Measurements from ENCODE around the gene DCLK2.

The DCLK2 gene

DNA sequence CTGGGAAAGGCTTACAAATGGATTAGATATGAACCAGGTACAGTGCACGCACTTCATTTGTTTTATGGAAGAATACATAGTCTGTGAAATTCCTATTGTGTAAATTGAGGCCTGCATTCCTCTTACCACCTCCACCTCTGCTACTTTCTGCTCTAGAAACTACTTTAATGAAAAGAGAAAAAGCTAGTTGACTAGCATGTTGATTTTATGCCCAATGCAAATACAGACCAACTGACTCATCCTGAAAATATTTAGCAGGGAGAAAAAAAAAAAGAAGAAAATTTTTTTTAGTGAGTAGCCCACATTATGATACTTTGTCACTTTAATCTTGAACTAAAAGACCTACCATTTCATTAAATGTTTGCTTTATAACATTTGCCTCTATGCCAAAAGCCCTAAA lies 41.2 kb downstream of the DCLK2 start:
- no peak for DNase-seq (ENCODE audit: low spot score)

DNA sequence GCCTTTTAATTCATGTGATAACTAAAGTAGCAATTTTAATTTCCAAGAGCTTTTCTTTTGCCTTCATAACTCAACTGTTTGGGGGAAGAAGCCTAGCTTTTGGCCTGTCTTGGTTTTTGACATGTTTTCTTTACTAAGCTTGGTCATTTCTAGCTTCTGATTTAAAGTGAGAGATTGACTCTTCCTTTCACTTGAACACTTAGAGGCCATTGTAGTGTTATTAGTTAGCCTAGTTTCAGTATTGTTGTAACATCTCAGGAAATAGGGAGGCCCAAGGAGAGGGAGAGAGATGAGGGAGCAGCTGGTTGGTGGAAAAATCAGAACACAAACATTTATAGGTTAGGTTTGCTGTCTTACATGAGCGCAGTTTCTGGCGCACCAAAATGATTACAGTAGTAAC lies 44.8 kb downstream of the DCLK2 start:
- DNase-seq (ENCODE audit: low spot score) = no peak

GRCh38 chr4:150123796-150124677 lies 45.8 kb downstream of the DCLK2 start:
- DNase-seq (ENCODE audit: low spot score) = no peak

GRCh38 chr4:150126201-150126863 lies 48.1 kb downstream of the DCLK2 start:
- no peak for DNase-seq (ENCODE audit: low spot score)

DNA sequence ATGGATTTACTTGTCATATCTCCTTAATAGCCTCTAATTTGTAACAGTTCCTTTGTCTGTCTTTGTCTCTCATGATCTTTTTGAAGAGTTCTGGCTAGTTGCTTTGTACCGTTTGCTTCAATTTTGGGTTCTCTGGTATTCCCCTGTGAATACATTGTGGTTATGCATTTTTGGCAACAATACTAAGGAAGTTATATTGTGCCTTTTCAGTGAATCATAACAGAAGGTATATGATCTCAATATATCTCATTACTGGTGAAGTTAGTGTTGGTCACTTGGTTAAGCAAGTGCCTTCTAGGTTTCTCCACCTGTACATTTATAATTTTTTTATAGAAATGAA lies 48.6 kb downstream of the DCLK2 start:
- DNase-seq (ENCODE audit: low spot score) = no peak

DNA sequence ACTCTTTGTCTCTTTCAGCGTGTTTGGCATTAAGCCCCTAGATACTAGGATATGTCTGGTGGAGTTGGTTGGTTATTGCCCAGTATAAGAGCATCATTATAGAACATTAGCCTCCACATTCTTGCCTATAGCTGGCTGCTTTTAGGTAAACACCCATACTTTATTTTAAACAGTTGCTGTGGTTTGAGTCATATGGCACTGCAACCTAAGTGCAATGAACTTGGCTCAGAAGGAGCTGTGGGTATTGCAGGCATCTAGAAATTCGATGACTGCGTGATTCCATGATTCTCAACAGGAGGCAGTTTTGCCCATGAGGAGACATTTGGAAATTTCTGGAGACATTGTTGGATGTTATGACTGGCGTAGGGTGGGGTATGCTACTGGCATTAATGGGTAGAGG lies 49.5 kb downstream of the DCLK2 start:
- DNase-seq (ENCODE audit: low spot score) = no peak

DNA sequence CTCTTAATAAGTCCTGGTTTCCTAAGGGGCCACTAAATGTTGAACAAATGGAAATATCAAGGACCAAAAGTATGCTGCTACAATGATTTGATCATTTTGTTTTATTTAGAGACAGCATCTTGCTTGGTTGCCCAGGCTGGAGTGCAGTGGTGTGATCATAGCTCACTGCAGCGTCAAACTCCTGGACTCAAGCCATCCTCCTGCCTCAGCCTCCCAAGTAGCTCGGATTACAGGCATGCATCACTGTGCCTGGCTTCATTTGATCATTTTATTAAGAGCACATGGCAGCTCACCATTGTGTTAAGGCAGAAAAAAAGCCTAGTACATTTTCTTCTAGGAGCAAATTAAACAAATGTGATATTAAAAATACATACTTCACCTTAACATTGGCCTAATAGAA lies 52.7 kb downstream of the DCLK2 start:
- no peak for DNase-seq (ENCODE audit: low spot score)

GRCh38 chr4:150131581-150132228 lies 53.5 kb downstream of the DCLK2 start:
- DNase-seq (ENCODE audit: low spot score) = no peak

DNA sequence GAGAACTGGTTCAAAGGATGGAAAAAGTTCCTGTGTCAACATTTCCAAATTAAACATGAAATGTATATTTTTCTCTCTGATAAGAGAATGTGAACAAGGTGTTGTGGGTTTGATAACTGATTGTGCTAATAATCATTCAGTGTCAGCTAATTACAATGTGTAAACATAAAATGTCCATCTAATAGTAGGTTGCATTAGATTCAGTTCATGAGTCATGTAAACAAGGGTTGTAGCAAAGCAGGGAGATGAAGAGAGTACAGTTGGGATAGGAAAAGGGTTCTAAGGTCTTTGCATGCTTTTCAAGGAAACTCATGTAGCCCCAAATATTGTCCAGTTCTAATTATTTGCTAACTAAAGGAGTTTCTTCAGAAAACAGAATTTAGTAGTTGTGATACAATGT lies 55.4 kb downstream of the DCLK2 start:
- DNase-seq (ENCODE audit: low spot score) = no peak

DNA sequence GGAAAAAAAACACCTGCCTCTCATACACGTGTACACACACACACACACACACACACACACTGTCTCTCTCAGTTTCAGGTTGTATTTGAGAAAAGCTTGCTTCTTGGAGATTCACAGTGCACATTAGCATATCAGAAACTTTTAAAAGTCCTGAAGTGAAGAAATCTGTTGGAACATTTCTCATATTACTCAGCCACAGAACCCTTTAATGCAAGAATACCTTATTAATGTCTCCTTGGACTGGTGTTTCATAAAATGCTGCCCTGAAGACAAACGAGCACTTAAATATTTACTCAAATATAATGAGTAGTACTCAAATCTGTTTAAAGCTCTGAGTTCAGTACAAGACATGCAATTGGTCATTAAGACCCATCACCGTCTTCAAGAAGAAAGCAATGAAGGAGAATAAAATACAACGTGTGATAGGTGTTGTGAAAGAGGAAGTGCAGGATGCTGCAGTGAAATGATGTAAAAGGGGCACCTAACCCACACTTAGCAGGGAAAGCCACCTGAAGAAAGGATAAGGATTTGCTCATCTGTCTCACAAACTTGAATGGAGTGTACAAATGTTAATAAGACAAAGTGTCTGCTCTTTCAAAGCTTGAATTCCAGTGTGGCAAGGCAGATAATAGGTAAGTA lies 57.0 kb downstream of the DCLK2 start:
- no peak for DNase-seq (ENCODE audit: low spot score)

DNA sequence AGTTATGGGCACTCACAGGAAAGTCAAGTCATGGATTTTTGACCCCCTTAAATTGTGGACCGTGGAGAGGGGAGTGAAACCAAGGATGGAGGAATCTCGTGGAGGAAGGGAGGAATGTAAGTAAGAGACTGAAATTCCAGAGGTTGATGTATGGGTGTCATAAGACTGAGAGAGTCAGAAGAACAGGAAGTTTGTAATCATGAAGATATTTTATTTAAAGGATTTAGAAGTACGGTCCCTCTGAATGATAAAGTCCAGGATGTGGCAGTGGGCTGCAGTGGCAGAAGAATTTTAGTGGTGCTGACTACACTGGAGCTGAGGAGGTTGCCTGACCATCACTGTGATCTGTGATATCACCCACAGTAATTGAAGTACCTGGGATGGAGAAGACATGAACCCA lies 57.8 kb downstream of the DCLK2 start:
- DNase-seq (ENCODE audit: low spot score) = no peak

GRCh38 chr4:150136481-150136880 lies 58.2 kb downstream of the DCLK2 start:
- no peak for DNase-seq (ENCODE audit: low spot score)

DNA sequence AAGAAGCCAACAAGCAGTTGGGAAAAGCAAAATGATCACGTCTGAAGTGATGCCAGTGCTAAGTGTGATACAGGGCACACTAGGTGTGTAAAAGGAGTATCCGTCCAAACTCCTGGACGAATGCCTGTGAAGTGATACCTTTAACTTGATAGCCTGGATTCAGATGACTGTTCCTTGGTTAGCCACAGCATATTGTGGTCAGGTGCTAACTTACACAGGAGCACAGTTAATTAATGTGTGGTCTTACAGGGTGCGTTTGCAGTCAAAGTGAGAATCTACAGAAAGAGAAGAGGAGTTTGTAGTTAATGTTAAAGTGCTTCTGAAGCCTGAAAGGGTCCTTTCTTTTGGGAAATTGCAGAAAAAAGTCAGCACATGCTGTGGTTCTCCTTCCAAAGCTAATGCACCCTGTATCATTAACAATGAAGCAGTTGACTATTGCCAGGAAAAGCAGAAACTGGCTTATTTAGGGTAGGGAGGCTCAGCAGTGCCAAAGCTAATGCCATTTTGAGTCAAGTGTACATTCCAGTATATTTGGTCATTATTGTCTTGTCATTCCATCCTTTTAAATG lies 61.1 kb downstream of the DCLK2 start:
- DNase-seq (ENCODE audit: low spot score) = no peak

- DNase-seq (ENCODE audit: low spot score) = no peak
Measured at GRCh38 chr4:150140774-150141400, 62.6 kb downstream of the DCLK2 start.

DNA sequence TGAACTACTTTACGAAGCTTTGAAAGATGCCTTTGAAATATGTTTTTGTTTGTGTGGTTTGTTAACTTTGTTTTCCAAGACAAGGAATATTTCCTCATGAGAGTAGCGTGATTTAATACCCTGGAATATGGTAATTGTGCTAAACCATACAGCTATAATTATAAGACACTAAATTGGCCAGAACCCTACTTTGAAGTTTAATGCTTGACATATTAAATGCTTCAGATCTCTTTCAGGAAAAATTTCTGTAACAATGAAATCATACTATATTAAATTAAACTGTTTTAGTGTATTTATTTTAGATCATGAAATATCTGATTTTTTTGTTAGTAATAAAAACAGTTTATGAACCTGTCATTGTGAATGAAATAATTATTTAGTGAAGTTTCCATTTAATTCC lies 63.5 kb downstream of the DCLK2 start:
- no peak for DNase-seq (ENCODE audit: low spot score)

DNA sequence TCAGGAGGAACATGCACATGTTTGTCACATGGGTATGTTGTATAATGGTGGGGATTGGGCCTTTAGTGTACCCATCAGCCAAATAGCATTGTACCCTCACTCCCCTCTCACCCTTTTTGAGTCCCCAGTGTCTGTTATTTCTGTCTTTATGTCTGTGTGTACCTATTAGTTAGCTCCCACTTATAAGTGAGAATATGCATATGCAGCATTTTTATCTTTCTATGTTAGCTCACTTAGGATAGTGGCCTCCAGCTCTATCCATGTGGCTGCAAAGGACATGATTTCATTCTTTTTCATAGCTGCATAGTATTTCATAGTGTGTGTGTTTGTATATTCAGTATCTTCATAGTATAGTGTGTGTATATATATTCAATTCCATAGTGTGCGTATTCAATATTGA lies 64.6 kb downstream of the DCLK2 start:
- DNase-seq (ENCODE audit: low spot score) = no peak

GRCh38 chr4:150145090-150145945 lies 67.1 kb downstream of the DCLK2 start:
- no peak for DNase-seq (ENCODE audit: low spot score)

- no peak for DNase-seq (ENCODE audit: low spot score)
Measured at GRCh38 chr4:150145946-150146340, 67.7 kb downstream of the DCLK2 start.

- no peak for DNase-seq (ENCODE audit: low spot score)
Measured at GRCh38 chr4:150149381-150149780, 71.1 kb downstream of the DCLK2 start.

DNA sequence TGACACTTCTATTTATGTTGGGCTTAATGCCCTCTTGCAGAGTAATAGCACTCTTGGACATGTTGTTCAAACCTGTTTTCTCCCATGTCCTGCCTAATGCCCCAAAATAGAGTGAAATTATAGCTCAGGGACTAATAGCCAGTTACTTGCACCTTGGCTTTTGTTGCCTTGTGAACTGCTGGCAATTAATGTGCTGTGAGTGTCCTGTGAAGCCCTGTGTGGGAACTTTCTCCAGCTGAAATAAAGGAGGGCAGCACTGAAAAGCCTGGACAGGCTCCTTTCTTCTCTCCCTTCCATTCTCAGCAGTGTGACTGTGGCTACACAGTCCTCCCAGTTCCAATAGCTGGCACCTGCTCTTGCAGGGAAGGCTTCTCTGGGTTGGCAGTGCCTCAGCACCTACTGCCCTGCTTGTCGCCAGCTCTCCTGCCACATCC lies 72.4 kb downstream of the DCLK2 start:
- no peak for DNase-seq (ENCODE audit: low spot score)

- no peak for DNase-seq (ENCODE audit: low spot score)
Measured at GRCh38 chr4:150152766-150153165, 74.5 kb downstream of the DCLK2 start.
